ENCODE measurements around the gene KLK7.

The KLK7 gene

DNA sequence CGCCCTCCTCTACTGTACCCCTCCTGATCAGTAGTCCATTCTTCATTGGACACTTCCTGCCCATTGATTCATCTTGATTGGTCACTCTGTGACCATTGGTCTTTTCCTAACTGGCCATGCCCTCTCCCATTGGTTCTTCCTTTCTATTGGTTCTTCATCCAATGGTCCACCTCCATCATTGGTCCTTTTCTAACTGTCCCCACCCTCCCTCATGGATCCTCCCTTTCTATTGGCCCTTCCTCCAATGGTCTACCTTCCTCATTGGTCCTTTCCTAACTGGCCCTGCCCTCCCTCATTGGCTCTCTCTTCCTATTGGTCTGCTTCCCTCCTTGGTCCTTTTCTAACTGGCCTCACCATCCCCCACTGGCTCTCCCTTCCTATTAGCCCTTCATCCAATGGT is 21.5 kb downstream of the KLK7 start:
- TF ChIP-seq TAF1 (IDR thresholded peaks at IDR 0.05; ENCODE audit: low read depth) = no peak
- TF ChIP-seq FOXM1 (IDR thresholded peaks at IDR 0.05; ENCODE audit: borderline replicate concordance, low read depth) = no peak
- TF ChIP-seq CREB1 (IDR thresholded peaks at IDR 0.05; ENCODE audit: low read depth) = no peak
- no peak for TF ChIP-seq YY1 (IDR thresholded peaks at IDR 0.05; ENCODE audit: low read depth)
- no peak for TF ChIP-seq ZBTB7A (IDR thresholded peaks at IDR 0.05; ENCODE audit: low read depth)
- TF ChIP-seq RAD21 (IDR thresholded peaks at IDR 0.05; ENCODE audit: low read depth) = no peak
- no peak for TF ChIP-seq CEBPB (IDR thresholded peaks at IDR 0.05)
- no peak for TF ChIP-seq EGR1 (IDR thresholded peaks at IDR 0.05)
- TF ChIP-seq NFIC (IDR thresholded peaks at IDR 0.05) = no peak
- no peak for TF ChIP-seq REST (IDR thresholded peaks at IDR 0.05; ENCODE audit: low read depth)
- no peak for TF ChIP-seq TCF12 (IDR thresholded peaks at IDR 0.05; ENCODE audit: low read depth)
- no peak for TF ChIP-seq MAX (IDR thresholded peaks at IDR 0.05)
- no peak for TF ChIP-seq TEAD4 (IDR thresholded peaks at IDR 0.05)
- no peak for TF ChIP-seq EP300 (IDR thresholded peaks at IDR 0.05; ENCODE audit: borderline replicate concordance)
- TF ChIP-seq USF1 (IDR thresholded peaks at IDR 0.05) = no peak

DNA sequence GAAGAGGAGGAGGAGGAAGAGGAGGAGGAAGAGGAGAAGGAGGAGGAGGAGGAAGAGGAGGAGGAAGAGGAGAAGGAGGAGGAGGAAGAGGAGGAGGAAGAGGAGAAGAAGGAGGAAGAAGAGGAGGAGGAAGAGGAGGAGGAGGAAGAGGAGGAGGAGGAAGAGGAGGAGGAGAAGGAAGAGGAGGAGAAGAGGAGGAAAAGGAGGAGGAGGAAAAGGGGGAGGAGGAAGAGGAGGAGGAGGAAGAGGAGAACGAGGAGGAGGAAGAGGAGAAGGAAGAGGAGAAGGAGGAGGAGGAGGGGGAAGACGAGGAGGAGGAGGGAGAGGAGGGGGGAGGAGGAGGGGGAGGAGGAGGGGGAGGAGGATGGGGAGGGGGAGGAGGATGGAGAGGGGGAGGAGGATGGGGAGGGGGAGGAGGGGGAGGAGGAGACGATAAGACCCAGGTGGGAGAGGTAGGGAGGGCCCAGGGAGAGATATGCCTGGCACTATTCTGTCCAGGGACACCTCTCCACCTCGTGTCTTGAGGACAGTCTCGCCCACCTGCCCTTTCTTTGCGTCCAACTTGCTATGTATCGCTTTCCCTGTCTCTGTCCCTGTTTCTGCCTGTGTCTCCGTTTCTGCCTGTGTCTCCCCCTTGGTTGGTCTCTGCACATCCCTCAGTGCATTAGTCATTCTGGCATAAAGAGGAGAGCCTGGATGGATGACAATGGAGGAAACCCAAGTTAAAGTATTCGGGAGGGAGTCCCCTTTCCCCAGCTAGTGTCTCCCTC is 23.8 kb downstream of the KLK7 start:
- TF ChIP-seq USF1 (IDR thresholded peaks at IDR 0.05) (no peak), YY1 (IDR thresholded peaks at IDR 0.05; ENCODE audit: low read depth) (no peak), ZBTB7A (IDR thresholded peaks at IDR 0.05; ENCODE audit: low read depth) (no peak), EP300 (IDR thresholded peaks at IDR 0.05; ENCODE audit: borderline replicate concordance) (no peak), TCF12 (IDR thresholded peaks at IDR 0.05; ENCODE audit: low read depth) (no peak), TAF1 (IDR thresholded peaks at IDR 0.05; ENCODE audit: low read depth) (no peak), REST (IDR thresholded peaks at IDR 0.05; ENCODE audit: low read depth) (no peak), CREB1 (IDR thresholded peaks at IDR 0.05; ENCODE audit: low read depth) (no peak)

GRCh38 chr19:50957587-50957986 is 26.1 kb downstream of the KLK7 start:
- TF ChIP-seq REST (IDR thresholded peaks at IDR 0.05; ENCODE audit: low read depth) = no peak
- TF ChIP-seq EP300 (IDR thresholded peaks at IDR 0.05; ENCODE audit: borderline replicate concordance) = no peak
- no peak for TF ChIP-seq TEAD4 (IDR thresholded peaks at IDR 0.05)
- TF ChIP-seq FOXM1 (IDR thresholded peaks at IDR 0.05; ENCODE audit: borderline replicate concordance, low read depth) = no peak

- no peak for TF ChIP-seq MAX (IDR thresholded peaks at IDR 0.05)
- TF ChIP-seq EGR1 (IDR thresholded peaks at IDR 0.05) = no peak
- TF ChIP-seq EP300 (IDR thresholded peaks at IDR 0.05; ENCODE audit: borderline replicate concordance) = no peak
- no peak for TF ChIP-seq FOXM1 (IDR thresholded peaks at IDR 0.05; ENCODE audit: borderline replicate concordance, low read depth)
- no peak for TF ChIP-seq CREB1 (IDR thresholded peaks at IDR 0.05; ENCODE audit: low read depth)
- no peak for TF ChIP-seq YY1 (IDR thresholded peaks at IDR 0.05; ENCODE audit: low read depth)
Measured at GRCh38 chr19:50952910-50953309, 30.8 kb downstream of the KLK7 start, which contains the start of gene KLK5. Gene KLK5 (minus strand): TSS chr19:50953038. CDS start chr19:50952657, 381 bp downstream.

All from Ishikawa (cell line).